HG03442 (cell line): ENCODE measurements around the gene USP48.
A peak's percentile ranks its signal among the peaks of the same experiment; 100 is the strongest.
"Not testable (repeated sequence)": the region's sequence is repeated elsewhere in the genome, so short reads cannot be mapped to it uniquely, and the experiment has no call there.

Source experiments
- ATAC-seq: cut with Tn5 transposase; IDR thresholded peaks from one replicate; pipeline ENCODE4 v1.9.1; 2021; ENCODE audit warnings: mild to moderate bottlenecking, moderate library complexity; ENCODE audit not compliant: unreplicated experiment

The USP48 gene

GRCh38 chr1:21814981-21815582, 32.1 kb upstream of the USP48 start:
- ATAC-seq, result no peak

- ATAC-seq, result no peak
Measured at GRCh38 chr1:21814241-21814918, 31.4 kb upstream of the USP48 start.

GRCh38 chr1:21813542-21813941, 30.6 kb upstream of the USP48 start:
- ATAC-seq, result no peak

- no peak for ATAC-seq
Measured at GRCh38 chr1:21811875-21812305, 28.9 kb upstream of the USP48 start, which contains the start of gene LDLRAD2. TSS of gene LDLRAD2 (plus strand) at chr1:21812265. CDS start at chr1:21812452, 187 bp downstream.

- ATAC-seq, result no peak
Measured at GRCh38 chr1:21804536-21804935, 21.6 kb upstream of the USP48 start.

- ATAC-seq, result no peak
Measured at GRCh38 chr1:21801100-21801499, 18.2 kb upstream of the USP48 start.

GRCh38 chr1:21799730-21800129, 16.8 kb upstream of the USP48 start:
- ATAC-seq, result no peak

GRCh38 chr1:21795075-21795474, 12.1 kb upstream of the USP48 start:
- no peak for ATAC-seq

- no peak for ATAC-seq
Measured at GRCh38 chr1:21794656-21795055, 11.7 kb upstream of the USP48 start.

- no peak for ATAC-seq
Measured at GRCh38 chr1:21793104-21793503, 10.2 kb upstream of the USP48 start.

- no peak for ATAC-seq
Measured at GRCh38 chr1:21786640-21787039, 3.7 kb upstream of the USP48 start.

- ATAC-seq, result not testable (repeated sequence)
Measured at GRCh38 chr1:21785764-21786163, 2.8 kb upstream of the USP48 start.

- peak; percentile 52 for ATAC-seq
Measured at GRCh38 chr1:21783679-21784603, 992 bp upstream of the USP48 start.

GRCh38 chr1:21782349-21782867, 541 bp downstream of the USP48 start:
- peak; percentile 16 for ATAC-seq

GRCh38 chr1:21781815-21782348, 1.1 kb downstream of the USP48 start:
- ATAC-seq, result peak; percentile 13

GRCh38 chr1:21779613-21780521, 3.1 kb downstream of the USP48 start:
- peak; percentile 27 for ATAC-seq

- ATAC-seq, result no peak
Measured at GRCh38 chr1:21778405-21778727, 4.6 kb downstream of the USP48 start.

- ATAC-seq, result not testable (repeated sequence)
Measured at GRCh38 chr1:21776925-21777324, 6.0 kb downstream of the USP48 start.

- ATAC-seq, result no peak
Measured at GRCh38 chr1:21775985-21776562, 6.9 kb downstream of the USP48 start.

- ATAC-seq, result no peak
Measured at GRCh38 chr1:21775550-21775914, 7.4 kb downstream of the USP48 start.
